ENCODE results near the gene RFPL2.

RFPL2 gene

GRCh38 chr22:32218470-32218869 is 13.6 kb upstream of the RFPL2 start:
- H3K27ac Mint-ChIP-seq = no peak overlapping the region
- H3K27me3 Mint-ChIP-seq = peaks cover 15% of the 10 kb centered on the region
- H3K4me1 Mint-ChIP-seq = no peaks in the 10 kb centered on the region
- no peak for DNase-seq
- CTCF ChIA-PET = no interaction called here
- H3K36me3 Mint-ChIP-seq = no peaks in the 10 kb centered on the region
- no peak overlapping the region for H3K4me3 Mint-ChIP-seq
- H3K9me3 Mint-ChIP-seq = no peaks in the 10 kb centered on the region

DNA sequence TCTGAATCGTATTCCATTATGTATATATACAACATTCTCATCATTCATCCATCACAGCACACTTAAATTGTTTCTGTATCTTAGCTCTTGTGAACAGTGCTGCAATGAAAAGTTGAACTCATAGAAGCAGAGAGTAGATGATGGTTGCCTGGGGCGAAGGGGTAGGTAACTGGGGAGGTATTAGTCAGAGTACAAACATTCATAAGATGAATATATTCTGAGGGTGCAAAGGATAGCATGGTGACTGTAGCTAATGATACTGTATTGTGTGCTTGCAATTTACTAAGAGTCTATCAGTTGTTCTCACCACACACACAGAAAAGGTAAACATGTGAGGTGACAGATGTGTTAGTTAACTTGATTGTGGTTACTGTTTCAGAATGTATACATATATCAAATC is 12.6 kb upstream of the RFPL2 start:
- H3K27ac Mint-ChIP-seq = no peak overlapping the region
- no peaks in the 10 kb centered on the region for H3K9me3 Mint-ChIP-seq
- DNase-seq = no peak
- H3K27me3 Mint-ChIP-seq = peaks cover 16% of the 10 kb centered on the region
- no peaks in the 10 kb centered on the region for H3K4me1 Mint-ChIP-seq
- no peaks in the 10 kb centered on the region for H3K36me3 Mint-ChIP-seq
- H3K4me3 Mint-ChIP-seq = no peak overlapping the region
- CTCF ChIA-PET = no interaction called here

DNA sequence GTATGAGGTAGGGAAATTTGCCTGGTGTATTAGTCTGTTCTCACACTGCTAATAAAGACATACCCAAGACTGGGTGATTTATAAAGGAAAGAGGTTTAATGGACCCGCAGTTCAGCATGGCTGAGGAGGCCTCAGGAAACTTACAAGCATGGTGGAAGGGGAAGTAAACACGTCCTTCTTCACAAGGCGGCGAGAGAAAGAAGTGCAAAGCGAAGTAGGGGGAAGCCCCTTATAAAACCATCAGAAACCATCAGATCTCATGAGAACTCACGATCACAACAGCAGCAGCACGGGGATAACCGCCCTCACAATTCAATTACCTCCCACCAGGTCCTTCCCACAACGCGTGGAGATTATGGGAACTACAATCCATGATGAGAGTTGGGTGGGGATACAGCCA is 12.0 kb upstream of the RFPL2 start:
- H3K9me3 Mint-ChIP-seq = no peaks in the 10 kb centered on the region
- peaks cover 22% of the 10 kb centered on the region for H3K27me3 Mint-ChIP-seq
- no peaks in the 10 kb centered on the region for H3K36me3 Mint-ChIP-seq
- CTCF ChIA-PET = no interaction called here
- H3K4me3 Mint-ChIP-seq = no peak overlapping the region
- DNase-seq = no peak
- H3K27ac Mint-ChIP-seq = no peak overlapping the region
- H3K4me1 Mint-ChIP-seq = no peaks in the 10 kb centered on the region

DNA sequence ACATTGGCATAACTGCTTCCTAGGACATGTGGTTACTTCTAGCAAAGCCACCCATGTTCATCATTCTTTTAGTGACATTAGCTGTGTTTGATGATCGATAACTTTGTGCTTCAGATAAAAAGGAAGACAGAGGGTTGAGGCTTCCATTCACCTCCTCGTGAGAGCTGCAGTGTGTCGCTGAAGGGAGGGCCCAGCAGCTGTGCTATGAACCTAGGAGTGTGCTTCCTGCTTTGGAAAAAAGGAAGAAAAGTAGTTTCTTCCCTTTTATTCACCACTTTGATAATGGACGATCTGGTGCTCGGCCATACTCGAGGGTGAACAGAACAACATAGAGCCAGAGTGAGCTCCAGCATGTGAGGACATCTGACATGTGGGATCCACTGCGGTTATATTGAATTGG is 6.1 kb upstream of the RFPL2 start:
- CTCF ChIA-PET = interaction anchor here (0.8 to 1.4 kb wide), 3 partner anchors 11 to 55 kb away, joined by 3 to 4 read pairs (median 3); no protein-coding TSS in a partner anchor
- DNase-seq = no peak
- peaks cover 10% of the 10 kb centered on the region for H3K4me1 Mint-ChIP-seq
- no peaks in the 10 kb centered on the region for H3K36me3 Mint-ChIP-seq
- peaks cover 24% of the 10 kb centered on the region for H3K27me3 Mint-ChIP-seq
- no peak overlapping the region for H3K27ac Mint-ChIP-seq
- H3K9me3 Mint-ChIP-seq = no peaks in the 10 kb centered on the region
- H3K4me3 Mint-ChIP-seq = no peak overlapping the region

DNA sequence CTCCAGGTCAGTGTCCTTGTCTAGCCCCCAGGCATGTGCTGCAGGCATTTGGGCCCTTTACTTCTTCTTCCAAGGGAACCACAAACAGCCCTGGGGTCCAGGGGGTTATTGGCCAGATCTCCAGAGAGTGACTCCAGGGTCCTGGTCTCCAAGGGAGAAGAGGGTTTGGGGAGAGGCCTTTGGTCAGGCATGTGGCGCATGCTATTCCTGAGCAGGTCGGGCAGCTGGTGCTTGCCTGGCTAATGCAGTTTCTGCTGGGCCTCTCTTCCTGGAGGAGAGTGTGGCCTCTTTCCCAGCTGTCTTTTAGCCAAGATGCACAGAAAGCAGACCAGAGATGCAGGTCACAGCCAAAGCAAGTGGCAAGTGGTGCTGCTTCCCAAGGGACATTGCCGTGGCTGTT is 3.8 kb upstream of the RFPL2 start:
- Mint-ChIP-seq H3K9me3 (no peaks in the 10 kb centered on the region), H3K27ac (no peak overlapping the region), H3K36me3 (no peaks in the 10 kb centered on the region), H3K27me3 (peaks cover 35% of the 10 kb centered on the region), H3K4me1 (peaks cover 25% of the 10 kb centered on the region), H3K4me3 (no peak overlapping the region)
- CTCF ChIA-PET = interaction anchor here (0.8 kb wide), 1 partner anchor 652 kb away, joined by 3 read pairs; no protein-coding TSS in a partner anchor
- no peak for DNase-seq

- no peak for DNase-seq
- no peak overlapping the region for H3K4me3 Mint-ChIP-seq
- no peaks in the 10 kb centered on the region for H3K36me3 Mint-ChIP-seq
- peaks cover 31% of the 10 kb centered on the region for H3K4me1 Mint-ChIP-seq
- CTCF ChIA-PET = interaction anchor here (0.7 to 1.4 kb wide), 3 partner anchors 15 to 651 kb away, joined by 3 to 4 read pairs (median 3); no protein-coding TSS in a partner anchor
- peaks cover 41% of the 10 kb centered on the region for H3K27me3 Mint-ChIP-seq
- H3K27ac Mint-ChIP-seq = no peak overlapping the region
- no peaks in the 10 kb centered on the region for H3K9me3 Mint-ChIP-seq
Measured at GRCh38 chr22:32207971-32208480, 3.2 kb upstream of the RFPL2 start.

DNA sequence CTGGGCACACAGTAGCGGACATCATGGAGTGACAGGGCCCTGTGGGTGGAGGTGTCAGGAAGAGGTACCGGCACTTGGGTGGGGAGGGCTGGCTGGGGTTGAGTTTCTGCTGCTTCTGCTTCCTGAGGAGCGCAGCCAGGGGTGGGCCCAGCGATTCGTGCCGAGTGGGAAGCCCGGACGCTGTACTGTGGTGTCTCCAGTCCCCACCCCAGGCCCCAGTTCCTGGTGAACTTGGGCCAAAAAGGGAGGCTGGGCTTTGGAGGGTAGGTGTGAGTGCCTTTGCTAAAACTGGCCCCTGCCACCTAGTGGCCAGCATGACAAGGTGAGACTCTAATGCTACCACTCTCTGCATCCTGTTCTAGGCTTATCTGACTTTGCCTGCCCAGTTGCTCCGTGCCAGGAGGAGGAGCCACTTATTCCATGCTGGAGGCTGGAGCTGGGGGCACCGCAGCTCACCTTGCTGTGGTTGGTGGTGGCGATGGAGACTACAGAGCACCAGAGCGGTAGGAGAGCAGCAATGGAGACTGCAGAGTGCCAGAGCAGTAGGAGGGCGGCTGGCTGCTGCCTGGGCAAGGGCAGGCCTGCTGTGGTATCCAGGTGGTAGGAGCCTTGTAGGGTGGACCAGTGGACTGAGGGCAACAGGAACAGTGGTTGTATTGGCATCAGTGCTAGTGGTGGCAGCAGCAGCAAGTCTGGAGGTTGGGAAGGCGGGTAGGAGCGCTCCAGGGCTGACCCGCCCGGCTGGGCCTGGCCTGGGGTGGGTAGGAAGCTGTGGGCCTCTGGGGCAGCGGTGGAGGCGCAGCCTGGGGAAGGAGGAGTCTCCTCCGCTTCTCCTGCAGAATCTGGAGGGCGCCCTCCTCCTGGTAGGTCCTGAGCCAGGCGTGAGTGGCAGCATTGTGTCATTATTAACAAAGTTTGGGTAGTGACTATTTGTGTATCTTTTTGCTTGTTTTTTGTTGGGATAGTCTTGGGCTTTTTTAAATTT is 2.2 kb upstream of the RFPL2 start:
- no peak overlapping the region for H3K4me3 Mint-ChIP-seq
- H3K4me1 Mint-ChIP-seq = peaks cover 41% of the 10 kb centered on the region
- H3K27me3 Mint-ChIP-seq = peaks cover 45% of the 10 kb centered on the region
- peak; percentile 58 for DNase-seq
- no peaks in the 10 kb centered on the region for H3K9me3 Mint-ChIP-seq
- H3K27ac Mint-ChIP-seq = no peak overlapping the region
- CTCF ChIA-PET = interaction anchor here (1.4 kb wide), 1 partner anchor 16 kb away, joined by 4 read pairs; no protein-coding TSS in a partner anchor
- no peaks in the 10 kb centered on the region for H3K36me3 Mint-ChIP-seq

DNA sequence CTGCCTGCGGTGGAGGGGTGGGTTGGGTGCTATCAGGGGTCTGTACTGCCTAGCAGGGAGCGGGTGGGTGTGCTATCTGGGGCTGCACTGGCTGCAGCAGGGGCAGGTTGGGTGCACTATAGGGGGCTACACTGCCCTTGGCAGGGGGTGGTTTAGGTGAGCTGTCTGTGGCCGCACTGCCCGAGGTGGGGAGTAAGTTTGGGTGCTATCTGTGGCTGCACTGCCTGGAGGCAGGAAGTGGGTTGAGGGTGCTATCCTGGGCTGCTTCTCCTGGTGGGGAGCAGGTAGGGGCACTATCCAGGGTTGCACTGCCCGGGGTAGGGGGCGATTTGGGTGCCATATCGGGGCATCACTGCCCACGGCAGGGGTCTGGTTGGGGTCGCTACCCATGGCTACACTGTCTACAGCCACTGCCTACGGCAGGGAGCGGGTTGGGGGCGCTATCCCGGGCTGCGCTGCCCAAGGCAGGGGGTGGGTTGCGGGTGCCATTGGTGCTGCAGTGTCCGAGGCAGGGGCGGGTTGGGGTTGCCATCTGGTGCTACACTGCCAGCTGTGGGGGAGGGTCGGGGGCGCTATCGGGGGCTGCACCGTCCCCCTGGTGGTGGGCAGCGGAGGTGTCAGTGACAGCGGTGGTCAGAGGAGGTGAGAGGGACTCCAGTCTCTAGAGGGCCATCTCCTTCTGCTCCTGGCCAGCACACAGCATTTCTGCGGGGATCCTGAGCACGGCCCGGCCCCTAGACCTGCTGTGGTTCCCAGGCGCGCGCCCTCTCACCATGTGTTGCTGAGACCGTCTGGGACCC is 1.3 kb upstream of the RFPL2 start:
- no peaks in the 10 kb centered on the region for H3K9me3 Mint-ChIP-seq
- peaks cover 48% of the 10 kb centered on the region for H3K4me1 Mint-ChIP-seq
- CTCF ChIA-PET = no interaction called here
- no peak for DNase-seq
- H3K27me3 Mint-ChIP-seq = peaks cover 41% of the 10 kb centered on the region
- H3K36me3 Mint-ChIP-seq = no peaks in the 10 kb centered on the region
- H3K27ac Mint-ChIP-seq = peak overlapping the region; percentile 64
- H3K4me3 Mint-ChIP-seq = no peak overlapping the region

DNA sequence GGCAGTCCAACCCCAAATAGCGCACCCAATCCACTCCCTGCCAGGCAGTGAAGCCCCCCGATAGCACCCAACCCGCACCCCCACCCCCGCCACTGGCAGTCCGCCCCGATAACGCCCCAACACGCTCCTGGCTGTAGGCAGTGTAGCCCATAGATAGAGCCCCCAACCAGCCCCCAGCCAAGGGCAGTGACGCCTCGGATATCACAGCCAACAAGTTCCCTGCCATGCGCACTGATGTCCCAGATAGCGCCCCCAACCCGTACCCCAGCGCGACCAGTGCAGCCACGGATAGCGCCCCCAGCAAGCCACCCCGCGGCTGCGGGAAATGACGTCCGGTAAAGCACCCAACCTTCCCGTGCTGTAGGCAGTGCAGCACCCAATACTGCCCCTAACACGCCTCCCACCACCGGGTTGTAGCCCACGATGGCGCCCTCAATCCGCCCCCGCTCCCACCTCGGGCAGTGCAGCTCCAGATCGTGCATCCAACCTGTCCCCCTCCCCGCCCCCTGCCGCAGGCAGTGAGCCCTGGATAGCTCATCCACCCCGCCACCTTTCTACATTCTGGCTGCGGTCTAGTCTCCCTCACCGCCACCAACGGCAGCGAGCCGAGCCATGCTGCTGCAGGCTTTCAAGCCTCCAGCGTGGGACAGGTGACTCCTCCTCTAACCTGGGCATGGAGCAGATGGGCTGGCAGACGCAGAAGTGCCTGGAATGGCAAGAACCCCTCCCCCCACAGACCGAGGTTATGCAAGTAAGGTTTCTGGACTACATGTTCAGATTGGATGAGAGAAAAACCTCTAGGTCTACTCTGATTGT is 625 bp downstream of the RFPL2 start:
- H3K4me1 Mint-ChIP-seq = peaks cover 62% of the 10 kb centered on the region
- H3K27ac Mint-ChIP-seq = peak overlapping the region; percentile 47
- no peaks in the 10 kb centered on the region for H3K9me3 Mint-ChIP-seq
- CTCF ChIA-PET = no interaction called here
- peak overlapping the region; percentile 63 for H3K4me3 Mint-ChIP-seq
- no peaks in the 10 kb centered on the region for H3K36me3 Mint-ChIP-seq
- no peak for DNase-seq
- H3K27me3 Mint-ChIP-seq = peaks cover 50% of the 10 kb centered on the region

DNA sequence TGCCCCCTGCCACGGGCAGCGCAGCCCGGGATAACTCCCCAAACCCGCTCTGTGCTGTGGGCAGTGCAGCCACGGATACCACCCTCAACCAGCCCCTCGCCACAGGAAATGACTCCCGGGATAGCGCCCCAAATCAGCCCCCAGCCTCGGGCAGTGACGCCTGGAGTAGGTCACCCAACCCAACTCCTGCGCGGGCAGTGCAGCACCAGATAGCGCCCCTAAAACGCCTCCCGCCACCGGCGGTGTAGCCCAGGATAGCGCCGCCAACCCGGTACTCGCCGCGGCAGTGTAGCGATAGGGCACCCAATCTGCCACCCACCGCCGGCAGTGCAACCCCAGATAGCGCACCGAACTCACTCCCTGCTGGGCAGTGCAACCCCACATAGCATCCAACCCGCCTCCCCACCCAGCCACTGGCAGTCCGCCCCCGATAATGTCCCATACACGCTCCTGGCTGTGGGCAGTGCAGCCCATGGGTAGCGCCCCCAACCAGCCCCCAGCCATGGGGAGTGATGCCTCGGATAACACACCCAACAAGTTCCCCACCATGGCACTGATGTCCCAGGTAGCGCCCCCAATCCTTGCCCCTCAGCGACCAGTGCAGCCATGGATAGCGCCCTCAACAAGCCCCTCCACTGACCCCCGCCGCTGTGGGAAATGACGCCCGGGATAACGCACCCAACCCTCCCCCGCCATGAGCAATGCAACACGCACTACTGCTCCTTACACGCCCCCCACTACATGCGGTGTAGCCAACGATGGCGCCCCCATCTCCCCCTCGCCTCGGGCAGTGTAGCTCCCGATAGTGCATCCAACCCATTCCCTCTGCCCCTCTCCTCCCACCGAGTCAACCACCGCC is 1.5 kb downstream of the RFPL2 start:
- H3K27ac Mint-ChIP-seq = peak overlapping the region; percentile 47
- no peak for DNase-seq
- H3K4me3 Mint-ChIP-seq = peak overlapping the region; percentile 63
- no peaks in the 10 kb centered on the region for H3K36me3 Mint-ChIP-seq
- H3K27me3 Mint-ChIP-seq = peaks cover 58% of the 10 kb centered on the region
- H3K4me1 Mint-ChIP-seq = peaks cover 62% of the 10 kb centered on the region
- no peaks in the 10 kb centered on the region for H3K9me3 Mint-ChIP-seq
- CTCF ChIA-PET = interaction anchor here (1.2 kb wide), 1 partner anchor 61 kb away, joined by 3 read pairs; no protein-coding TSS in a partner anchor

GRCh38 chr22:32202539-32203180 is 2.2 kb downstream of the RFPL2 start:
- H3K4me3 Mint-ChIP-seq = peak overlapping the region; percentile 63
- CTCF ChIA-PET = interaction anchor here (1.0 to 2.9 kb wide), 3 partner anchors 60 to 98 kb away, joined by 3 to 14 read pairs (median 3); no protein-coding TSS in a partner anchor
- H3K9me3 Mint-ChIP-seq = no peaks in the 10 kb centered on the region
- H3K27ac Mint-ChIP-seq = no peak overlapping the region
- H3K36me3 Mint-ChIP-seq = no peaks in the 10 kb centered on the region
- peaks cover 66% of the 10 kb centered on the region for H3K27me3 Mint-ChIP-seq
- peaks cover 62% of the 10 kb centered on the region for H3K4me1 Mint-ChIP-seq
- DNase-seq = peak; percentile 55

DNA sequence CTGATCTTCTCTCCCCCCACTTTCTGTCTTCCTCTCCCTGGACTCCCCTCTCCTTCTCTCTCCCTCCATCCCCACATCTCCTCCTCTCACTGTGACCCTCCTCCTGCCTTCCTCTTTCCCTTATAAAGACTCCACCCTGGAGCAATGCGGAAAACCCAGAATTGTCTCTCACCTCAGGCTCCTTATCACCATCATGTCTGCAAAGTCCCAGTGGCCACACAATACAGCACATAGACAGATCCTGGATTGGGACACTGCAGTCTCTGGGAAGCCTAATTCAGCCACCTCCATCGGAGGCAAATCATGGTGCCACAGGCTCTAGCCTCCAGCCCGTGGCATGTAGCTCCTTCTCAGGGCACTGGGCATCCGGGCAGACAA is 2.7 kb downstream of the RFPL2 start:
- Mint-ChIP-seq H3K36me3 (no peaks in the 10 kb centered on the region), H3K4me3 (no peak overlapping the region), H3K9me3 (no peaks in the 10 kb centered on the region), H3K27me3 (peaks cover 66% of the 10 kb centered on the region), H3K4me1 (peaks cover 61% of the 10 kb centered on the region), H3K27ac (no peak overlapping the region)
- CTCF ChIA-PET = interaction anchor here (0.9 to 2.9 kb wide), 4 partner anchors 11 to 98 kb away, joined by 3 to 14 read pairs (median 3); no protein-coding TSS in a partner anchor
- DNase-seq = no peak
